ENCODE measurements around the gene MT1X. TPM values are rescaled to one million over a fixed set of nuclear protein-coding genes. Genes with fewer than 3 reads are reported as not detected.

MT1X gene
- total RNA-seq, 1 experiment from 2014 or later, result 374 TPM

GRCh38 chr16:56679078-56679730 lies 3.1 kb upstream of the MT1X start:
- Histone ChIP-seq H3K4me2 (ENCODE audit: low read depth, low read length, poor library complexity, severe bottlenecking) (no peak overlapping the region), H3K9me2 (replicated peaks; ENCODE audit: insufficient read depth, low read length) (no peaks in the 10 kb centered on the region), H3K36me3 (ENCODE audit: insufficient read depth, low read length) (no peaks in the 10 kb centered on the region), H3K9me3 (ENCODE audit: low read length) (no peaks in the 10 kb centered on the region), H3K4me1 (ENCODE audit: low read length) (peaks cover 35% of the 10 kb centered on the region), H3K79me2 (ENCODE audit: low read length) (no peaks in the 10 kb centered on the region), H4K20me1 (ENCODE audit: insufficient read depth, low read depth, low read length) (peaks cover 7% of the 10 kb centered on the region; the same call in 1 of the 2 replicates), H3K27me3 (ENCODE audit: low read length) (no peaks in the 10 kb centered on the region), H2AFZ (ENCODE audit: low read length) (no peak overlapping the region), H3K27ac (ENCODE audit: low read length) (no peak overlapping the region), H3K9ac (ENCODE audit: low read length) (no peak overlapping the region), H3K4me3 (ENCODE audit: low read length) (no peak overlapping the region)
- no peak for DNase-seq

- Histone ChIP-seq H3K9me3 (ENCODE audit: low read length) (no peaks in the 10 kb centered on the region), H3K9ac (ENCODE audit: low read length) (no peak overlapping the region), H4K20me1 (ENCODE audit: insufficient read depth, low read depth, low read length) (peaks cover 7% of the 10 kb centered on the region; the same call in 1 of the 2 replicates), H3K4me1 (ENCODE audit: low read length) (peaks cover 36% of the 10 kb centered on the region), H3K4me2 (ENCODE audit: low read depth, low read length, poor library complexity, severe bottlenecking) (no peak overlapping the region), H3K36me3 (ENCODE audit: insufficient read depth, low read length) (no peaks in the 10 kb centered on the region), H2AFZ (ENCODE audit: low read length) (no peak overlapping the region), H3K27me3 (ENCODE audit: low read length) (no peaks in the 10 kb centered on the region), H3K27ac (ENCODE audit: low read length) (no peak overlapping the region), H3K9me2 (replicated peaks; ENCODE audit: insufficient read depth, low read length) (no peaks in the 10 kb centered on the region), H3K79me2 (ENCODE audit: low read length) (no peaks in the 10 kb centered on the region), H3K4me3 (ENCODE audit: low read length) (no peak overlapping the region)
- no peak for DNase-seq
These were observed 2.5 kb upstream of the MT1X start for GRCh38 chr16:56679818-56680217.

GRCh38 chr16:56682703-56683397 lies 580 bp downstream of the MT1X start:
- peak overlapping the region; percentile 87 for H3K4me3 ChIP-seq (ENCODE audit: low read length)
- peak overlapping the region; percentile 87 for H3K9ac ChIP-seq (ENCODE audit: low read length)
- no peaks in the 10 kb centered on the region for H3K27me3 ChIP-seq (ENCODE audit: low read length)
- H3K36me3 ChIP-seq (ENCODE audit: insufficient read depth, low read length), result no peaks in the 10 kb centered on the region
- peaks cover 7% of the 10 kb centered on the region; the same call in 1 of the 2 replicates for H4K20me1 ChIP-seq (ENCODE audit: insufficient read depth, low read depth, low read length)
- DNase-seq, result peak; percentile 60
- H3K4me1 ChIP-seq (ENCODE audit: low read length), result peaks cover 30% of the 10 kb centered on the region
- H3K9me2 ChIP-seq (replicated peaks; ENCODE audit: insufficient read depth, low read length), result no peaks in the 10 kb centered on the region
- H3K27ac ChIP-seq (ENCODE audit: low read length), result no peak overlapping the region
- peak overlapping the region; percentile 99 for H3K4me2 ChIP-seq (ENCODE audit: low read depth, low read length, poor library complexity, severe bottlenecking)
- H3K9me3 ChIP-seq (ENCODE audit: low read length), result no peaks in the 10 kb centered on the region
- H2AFZ ChIP-seq (ENCODE audit: low read length), result no peak overlapping the region; the same call in 1 of the 2 replicates
- H3K79me2 ChIP-seq (ENCODE audit: low read length), result no peaks in the 10 kb centered on the region

- DNase-seq, result no peak
- Histone ChIP-seq H3K79me2 (ENCODE audit: low read length) (no peaks in the 10 kb centered on the region), H3K9me2 (replicated peaks; ENCODE audit: insufficient read depth, low read length) (no peaks in the 10 kb centered on the region), H2AFZ (ENCODE audit: low read length) (no peak overlapping the region), H3K27ac (ENCODE audit: low read length) (no peak overlapping the region), H3K4me1 (ENCODE audit: low read length) (peaks cover 30% of the 10 kb centered on the region), H3K9ac (ENCODE audit: low read length) (peak overlapping the region; percentile 87), H3K27me3 (ENCODE audit: low read length) (no peaks in the 10 kb centered on the region), H3K4me2 (ENCODE audit: low read depth, low read length, poor library complexity, severe bottlenecking) (peak overlapping the region; percentile 99), H3K9me3 (ENCODE audit: low read length) (no peaks in the 10 kb centered on the region), H3K36me3 (ENCODE audit: insufficient read depth, low read length) (no peaks in the 10 kb centered on the region), H4K20me1 (ENCODE audit: insufficient read depth, low read depth, low read length) (peaks cover 7% of the 10 kb centered on the region; the same call in 1 of the 2 replicates), H3K4me3 (ENCODE audit: low read length) (peak overlapping the region; percentile 87)
These were observed 1.3 kb downstream of the MT1X start for GRCh38 chr16:56683424-56684172.

- Histone ChIP-seq H3K36me3 (ENCODE audit: insufficient read depth, low read length) (no peaks in the 10 kb centered on the region), H3K79me2 (ENCODE audit: low read length) (no peaks in the 10 kb centered on the region), H3K27me3 (ENCODE audit: low read length) (no peaks in the 10 kb centered on the region), H2AFZ (ENCODE audit: low read length) (no peak overlapping the region), H3K9ac (ENCODE audit: low read length) (peak overlapping the region; percentile 87), H4K20me1 (ENCODE audit: insufficient read depth, low read depth, low read length) (peaks cover 7% of the 10 kb centered on the region; the same call in 1 of the 2 replicates), H3K27ac (ENCODE audit: low read length) (no peak overlapping the region), H3K4me2 (ENCODE audit: low read depth, low read length, poor library complexity, severe bottlenecking) (peak overlapping the region; percentile 99), H3K9me2 (replicated peaks; ENCODE audit: insufficient read depth, low read length) (no peaks in the 10 kb centered on the region), H3K4me3 (ENCODE audit: low read length) (no peak overlapping the region; the same call in 1 of the 2 replicates), H3K9me3 (ENCODE audit: low read length) (no peaks in the 10 kb centered on the region), H3K4me1 (ENCODE audit: low read length) (peaks cover 30% of the 10 kb centered on the region)
- DNase-seq, result no peak
These were observed 2.1 kb downstream of the MT1X start for GRCh38 chr16:56684256-56684925.

- Histone ChIP-seq H3K4me1 (ENCODE audit: low read length) (peaks cover 30% of the 10 kb centered on the region), H3K4me2 (ENCODE audit: low read depth, low read length, poor library complexity, severe bottlenecking) (no peak overlapping the region), H4K20me1 (ENCODE audit: insufficient read depth, low read depth, low read length) (peaks cover 7% of the 10 kb centered on the region; the same call in 1 of the 2 replicates), H3K9me3 (ENCODE audit: low read length) (no peaks in the 10 kb centered on the region), H3K36me3 (ENCODE audit: insufficient read depth, low read length) (no peaks in the 10 kb centered on the region), H3K79me2 (ENCODE audit: low read length) (no peaks in the 10 kb centered on the region), H3K9ac (ENCODE audit: low read length) (no peak overlapping the region), H3K4me3 (ENCODE audit: low read length) (no peak overlapping the region), H3K9me2 (replicated peaks; ENCODE audit: insufficient read depth, low read length) (no peaks in the 10 kb centered on the region), H2AFZ (ENCODE audit: low read length) (no peak overlapping the region), H3K27me3 (ENCODE audit: low read length) (no peaks in the 10 kb centered on the region), H3K27ac (ENCODE audit: low read length) (no peak overlapping the region)
- DNase-seq, result no peak
These were observed 2.8 kb downstream of the MT1X start for GRCh38 chr16:56684926-56685590.

GRCh38 chr16:56686758-56687157 lies 4.5 kb downstream of the MT1X start:
- Histone ChIP-seq H3K36me3 (ENCODE audit: insufficient read depth, low read length) (no peaks in the 10 kb centered on the region), H3K9me2 (replicated peaks; ENCODE audit: insufficient read depth, low read length) (no peaks in the 10 kb centered on the region), H3K27me3 (ENCODE audit: low read length) (no peaks in the 10 kb centered on the region), H3K4me2 (ENCODE audit: low read depth, low read length, poor library complexity, severe bottlenecking) (no peak overlapping the region), H3K9ac (ENCODE audit: low read length) (no peak overlapping the region), H2AFZ (ENCODE audit: low read length) (no peak overlapping the region), H4K20me1 (ENCODE audit: insufficient read depth, low read depth, low read length) (peaks cover 7% of the 10 kb centered on the region; the same call in 1 of the 2 replicates), H3K27ac (ENCODE audit: low read length) (no peak overlapping the region), H3K4me1 (ENCODE audit: low read length) (peaks cover 24% of the 10 kb centered on the region), H3K79me2 (ENCODE audit: low read length) (no peaks in the 10 kb centered on the region), H3K4me3 (ENCODE audit: low read length) (no peak overlapping the region), H3K9me3 (ENCODE audit: low read length) (no peaks in the 10 kb centered on the region)
- DNase-seq, result no peak
